ENCODE results near the gene CETP.
A peak's percentile ranks its signal among the peaks of the same experiment; 100 is the strongest.
"Not testable (repeated sequence)": the region's sequence is repeated elsewhere in the genome, so short reads cannot be mapped to it uniquely, and the experiment has no call there.

CETP gene

DNA sequence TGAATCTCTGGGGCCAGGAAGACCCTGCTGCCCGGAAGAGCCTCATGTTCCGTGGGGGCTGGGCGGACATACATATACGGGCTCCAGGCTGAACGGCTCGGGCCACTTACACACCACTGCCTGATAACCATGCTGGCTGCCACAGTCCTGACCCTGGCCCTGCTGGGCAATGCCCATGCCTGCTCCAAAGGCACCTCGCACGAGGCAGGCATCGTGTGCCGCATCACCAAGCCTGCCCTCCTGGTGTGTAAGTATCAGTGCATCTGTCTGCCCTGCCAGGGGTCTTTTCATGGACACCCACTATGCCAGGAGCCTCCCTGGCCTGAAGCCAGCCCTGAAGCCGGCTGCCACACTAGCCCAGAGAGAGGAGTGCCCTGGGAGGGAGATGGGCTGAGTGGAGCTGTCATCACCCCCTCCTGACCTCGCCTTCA, at the start of gene CETP:
CETP (plus strand) TSS at position 100 of the 431 bp plus-strand sequence; CDS start at position 130, 30 bp downstream.
- no peak for DNase-seq

- DNase-seq, result no peak
Observed at GRCh38 chr16:56912746-56913708, 48.7 kb upstream of the CETP start.

DNA sequence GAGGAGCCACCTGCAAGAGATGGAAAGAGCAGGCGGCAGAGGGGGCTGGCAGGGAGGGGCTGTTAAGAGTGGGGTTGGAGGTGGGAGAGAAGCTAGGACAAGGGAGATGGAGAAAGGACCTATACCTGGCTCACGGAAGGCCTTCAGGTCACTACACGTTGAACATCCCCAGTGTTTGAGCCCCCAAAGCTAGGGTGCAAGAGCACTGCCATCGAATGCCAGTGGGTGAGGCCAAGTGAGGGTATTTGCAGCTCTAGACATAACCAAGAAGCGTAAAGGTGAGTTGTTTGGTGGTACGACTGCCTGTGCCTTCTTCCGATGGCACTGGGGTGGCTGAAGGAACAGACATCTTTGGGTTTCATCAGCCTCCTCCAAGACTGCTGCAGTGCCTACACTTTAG, 46.9 kb upstream of the CETP start:
- DNase-seq, result no peak

GRCh38 chr16:56915336-56916119, 46.2 kb upstream of the CETP start:
- no peak for DNase-seq

GRCh38 chr16:56916571-56917403, 45.0 kb upstream of the CETP start:
- peak; percentile 14 for DNase-seq

- DNase-seq, result no peak
Observed at GRCh38 chr16:56918467-56919012, 43.2 kb upstream of the CETP start.

- DNase-seq, result no peak
Observed at GRCh38 chr16:56919099-56919800, 42.5 kb upstream of the CETP start.

DNA sequence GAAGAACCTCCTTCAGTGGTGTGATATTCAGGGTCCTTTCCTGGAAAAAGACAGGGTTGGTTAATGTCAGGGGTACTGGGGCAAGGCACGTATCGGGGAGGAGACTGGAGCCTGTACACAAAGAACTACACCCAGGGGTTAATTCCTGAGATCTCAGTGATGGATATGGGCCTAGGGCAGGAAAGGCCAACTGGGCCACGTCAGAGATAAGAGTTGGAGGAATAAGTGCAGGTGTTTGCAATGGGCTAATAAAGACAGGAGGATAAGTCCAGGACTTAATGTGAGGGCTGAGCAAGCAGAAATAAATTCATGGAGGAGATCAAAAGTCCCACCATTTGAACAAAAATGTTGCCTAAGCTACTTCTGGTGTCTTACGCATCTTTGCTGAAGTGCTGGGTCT, 40.2 kb upstream of the CETP start:
- DNase-seq, result no peak

GRCh38 chr16:56923481-56924091, 38.2 kb upstream of the CETP start:
- no peak for DNase-seq

DNA sequence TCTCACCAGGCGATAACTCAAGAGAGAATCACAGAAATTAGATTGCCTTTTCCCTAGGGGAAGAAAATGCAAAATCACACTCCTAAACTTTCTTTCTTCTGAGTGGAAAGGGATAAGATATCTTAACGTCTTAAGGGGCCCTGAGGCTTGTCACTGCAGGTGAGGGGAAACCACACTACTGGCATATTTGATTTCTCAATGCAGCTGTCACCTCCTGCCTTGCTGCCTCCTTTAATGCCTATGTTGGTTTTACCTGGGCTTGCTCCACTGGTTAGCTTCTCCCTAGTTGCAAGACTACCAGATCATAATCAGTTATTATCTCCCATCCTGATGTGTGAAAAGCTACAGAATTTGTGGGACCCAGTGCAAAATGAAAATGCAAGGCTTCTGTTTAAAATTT, 34.3 kb upstream of the CETP start:
- DNase-seq, result no peak

DNA sequence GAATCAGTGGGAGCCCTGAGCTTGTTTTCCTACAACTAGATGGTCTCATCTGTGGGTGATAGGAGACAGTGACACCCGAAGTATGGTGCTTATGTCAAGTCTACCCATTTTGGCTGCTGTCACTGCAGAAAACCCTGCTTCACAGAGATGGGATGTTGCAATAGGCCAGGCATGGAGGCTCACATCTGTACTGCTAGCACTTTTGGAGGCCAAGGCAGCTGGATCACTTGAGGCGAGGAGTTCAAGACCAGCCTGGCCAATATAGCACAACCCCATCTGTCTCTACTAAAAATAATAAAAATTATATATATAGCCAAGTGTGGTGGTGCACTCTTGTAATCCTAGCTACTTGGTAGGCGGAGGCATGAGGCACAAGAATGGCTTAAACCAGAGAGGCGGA, 32.1 kb upstream of the CETP start:
- no peak for DNase-seq

DNA sequence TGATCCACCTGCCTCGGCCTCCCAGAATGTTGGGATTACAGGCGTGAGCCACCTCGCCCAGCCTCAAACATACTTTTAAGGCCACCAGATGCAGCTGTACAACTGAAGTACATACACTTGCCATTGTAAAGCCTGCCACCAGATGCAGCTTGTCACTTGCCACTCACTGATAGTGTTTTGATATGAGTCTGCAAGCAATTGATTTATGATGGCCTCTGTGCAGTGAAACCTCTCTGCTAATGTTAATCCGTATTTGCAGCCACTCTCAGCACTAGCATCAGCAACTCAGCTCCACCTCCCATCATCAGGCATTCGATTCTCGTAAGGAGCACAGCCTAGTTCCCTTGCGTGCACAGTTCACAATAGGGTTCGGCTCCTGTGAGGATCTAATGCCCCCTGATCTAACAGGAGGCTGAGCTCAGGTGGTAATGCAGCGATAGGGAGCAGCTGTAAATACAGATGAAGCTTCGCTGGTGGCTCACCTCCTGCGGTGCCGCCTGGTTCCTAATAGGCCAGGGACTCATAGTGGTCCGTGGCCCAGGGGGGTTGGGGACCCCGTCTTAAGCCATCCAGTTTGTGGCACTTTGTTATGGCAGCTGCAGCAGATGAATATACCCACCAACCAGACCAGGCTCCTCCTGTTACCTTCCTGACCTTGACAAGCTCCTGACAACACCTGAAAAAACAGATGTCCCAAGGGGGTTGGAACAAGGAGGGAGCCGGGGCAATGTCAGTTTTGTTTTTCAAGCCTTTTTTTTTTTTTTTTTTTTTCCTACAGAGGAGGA, 31.1 kb upstream of the CETP start:
- DNase-seq, result no peak

DNA sequence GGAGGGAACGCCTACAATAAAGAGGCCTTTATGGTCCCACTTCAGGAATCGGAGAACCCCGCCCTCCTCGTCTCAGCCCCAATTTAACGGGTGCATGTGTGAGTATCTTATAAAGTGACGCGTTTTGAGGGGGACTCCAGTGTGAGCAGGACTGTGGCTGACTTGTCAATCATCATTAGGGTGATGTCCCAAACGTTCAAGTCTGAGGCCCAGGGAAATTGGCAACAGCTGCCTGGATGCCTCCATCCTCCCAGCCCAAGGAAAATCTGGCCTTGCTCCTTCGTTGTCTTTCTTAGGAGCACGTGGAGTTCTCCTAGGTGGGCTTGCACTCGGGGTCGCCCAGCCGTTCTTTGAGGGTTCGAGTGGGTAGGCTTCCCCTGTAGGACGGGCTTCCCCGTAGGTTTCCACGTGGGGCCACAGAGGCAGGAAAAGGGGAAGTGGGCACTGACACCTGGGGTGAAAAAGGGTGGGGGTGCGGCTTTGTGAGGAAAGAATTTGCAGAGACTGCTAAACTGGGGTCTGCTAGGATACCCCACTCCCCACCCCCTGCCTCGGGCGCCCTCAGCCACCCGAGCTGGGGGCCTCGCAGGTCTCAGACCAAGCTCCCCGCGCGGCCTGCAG, 30.4 kb upstream of the CETP start:
- DNase-seq, result no peak

GRCh38 chr16:56931892-56932720, 29.6 kb upstream of the CETP start, which contains the start of gene HERPUD1:
Gene HERPUD1 (plus strand): TSS chr16:56932142. CDS start chr16:56932245, 103 bp downstream.
- DNase-seq, result peak; percentile 100

DNA sequence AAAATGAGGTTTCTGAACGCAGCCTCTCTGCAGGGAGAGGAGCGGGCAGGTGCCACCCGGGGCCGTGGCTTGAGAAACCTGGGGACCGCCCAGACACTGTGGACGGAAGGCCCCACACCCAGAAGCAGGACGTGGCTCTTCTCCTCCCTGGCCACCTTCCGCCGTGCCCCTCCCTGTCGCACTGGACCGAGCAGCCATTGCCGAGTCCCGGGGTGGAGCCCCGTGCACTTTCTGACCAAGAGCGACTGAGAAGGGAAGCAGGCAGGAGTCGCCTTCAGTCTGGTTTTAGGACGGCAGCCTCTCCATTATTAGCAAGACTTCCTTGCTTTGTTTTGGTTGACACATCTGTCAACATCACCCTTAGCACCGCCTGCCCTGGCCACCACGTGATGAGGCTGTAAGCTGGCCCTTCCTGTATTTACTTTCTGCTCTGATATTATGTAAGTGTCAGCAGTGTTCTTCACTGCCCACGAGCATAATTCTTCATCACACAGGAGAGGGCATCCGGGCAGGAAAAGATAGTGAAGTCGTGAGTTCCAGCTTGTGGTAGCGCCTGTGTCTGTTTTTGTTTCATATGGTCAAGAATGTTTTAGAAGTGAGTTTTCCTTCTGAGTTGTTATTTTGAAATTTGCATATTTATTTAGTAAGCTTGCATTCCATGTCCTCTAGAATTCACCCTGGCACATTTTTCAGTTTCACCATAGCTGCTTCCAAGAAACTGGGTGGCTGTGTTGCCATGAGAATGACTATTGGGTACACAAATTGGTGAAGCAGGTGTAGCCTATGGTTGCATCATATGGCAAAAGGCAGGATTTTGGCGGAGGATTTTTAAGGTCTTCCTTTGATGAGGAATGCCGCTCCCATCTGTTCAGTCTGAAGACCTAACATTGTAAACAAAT, 28.8 kb upstream of the CETP start:
- peak; percentile 44 for DNase-seq

GRCh38 chr16:56933828-56934598, 27.7 kb upstream of the CETP start:
- no peak for DNase-seq

DNA sequence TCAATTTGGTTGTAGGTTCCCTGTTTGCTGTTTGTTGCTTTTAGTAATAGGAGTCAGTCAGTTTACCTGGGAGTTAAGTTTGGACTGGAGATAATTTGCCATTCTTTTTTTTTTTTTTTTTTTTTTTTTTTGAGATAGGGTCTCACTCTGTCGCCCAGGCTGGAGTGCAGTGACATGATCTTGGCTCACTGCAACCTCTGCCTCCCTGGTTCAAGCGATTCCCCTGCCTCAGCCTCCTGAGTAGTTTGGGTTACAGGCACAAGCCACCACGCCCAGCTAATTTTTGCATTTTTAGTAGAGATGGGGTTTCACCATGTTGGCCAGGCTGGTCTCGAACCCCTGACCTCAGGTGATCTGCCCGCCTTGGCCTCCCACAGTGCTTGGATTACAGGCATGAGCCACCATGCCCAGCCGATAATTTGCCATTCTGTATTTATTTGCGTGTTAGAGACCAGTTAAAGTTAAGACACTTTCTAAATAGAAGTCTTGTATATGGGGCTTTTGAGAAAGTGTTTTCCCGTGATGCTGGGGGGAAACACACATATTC, 27.1 kb upstream of the CETP start:
- DNase-seq, result not testable (repeated sequence)

All from stimulated activated CD4-positive, alpha-beta T cell treated with anti-CD3 and anti-CD28 coated beads, Interleukin-1b, Interleukin-23, amount 100 ng/mL, for 48 hours (primary cell).